Hematopoietic multipotent progenitor cell treated with erythropoietin and hydrocortisone succinate and interleukin-3 and kit ligand, for 8 days (in vitro differentiated cells): ENCODE results near the gene SORCS1.

Experiments used
- DNase-seq: peaks from one replicate; pipeline ENCODE4 v3.0.0-alpha.2; 2015

The SORCS1 gene

DNA sequence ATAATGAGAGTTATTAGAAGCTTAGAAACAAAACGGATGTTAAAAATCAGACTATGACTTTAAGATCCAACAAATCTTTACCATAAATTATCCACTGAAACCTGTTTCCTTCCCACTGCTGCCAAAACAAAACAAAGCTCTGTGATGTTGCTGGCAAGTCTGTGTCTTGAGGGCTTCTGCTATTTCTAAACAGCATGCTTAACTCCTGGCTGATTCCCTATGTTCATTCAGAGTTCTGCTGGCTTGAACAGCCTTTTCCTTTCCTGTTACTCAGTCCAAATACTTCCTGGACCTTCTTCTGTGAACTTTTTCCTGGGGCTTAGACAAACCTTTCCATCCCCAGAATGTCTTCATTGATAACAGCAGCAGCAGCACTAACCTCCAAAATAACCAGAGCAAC is 448.1 kb downstream of the SORCS1 start:
- DNase-seq, result no peak

DNA sequence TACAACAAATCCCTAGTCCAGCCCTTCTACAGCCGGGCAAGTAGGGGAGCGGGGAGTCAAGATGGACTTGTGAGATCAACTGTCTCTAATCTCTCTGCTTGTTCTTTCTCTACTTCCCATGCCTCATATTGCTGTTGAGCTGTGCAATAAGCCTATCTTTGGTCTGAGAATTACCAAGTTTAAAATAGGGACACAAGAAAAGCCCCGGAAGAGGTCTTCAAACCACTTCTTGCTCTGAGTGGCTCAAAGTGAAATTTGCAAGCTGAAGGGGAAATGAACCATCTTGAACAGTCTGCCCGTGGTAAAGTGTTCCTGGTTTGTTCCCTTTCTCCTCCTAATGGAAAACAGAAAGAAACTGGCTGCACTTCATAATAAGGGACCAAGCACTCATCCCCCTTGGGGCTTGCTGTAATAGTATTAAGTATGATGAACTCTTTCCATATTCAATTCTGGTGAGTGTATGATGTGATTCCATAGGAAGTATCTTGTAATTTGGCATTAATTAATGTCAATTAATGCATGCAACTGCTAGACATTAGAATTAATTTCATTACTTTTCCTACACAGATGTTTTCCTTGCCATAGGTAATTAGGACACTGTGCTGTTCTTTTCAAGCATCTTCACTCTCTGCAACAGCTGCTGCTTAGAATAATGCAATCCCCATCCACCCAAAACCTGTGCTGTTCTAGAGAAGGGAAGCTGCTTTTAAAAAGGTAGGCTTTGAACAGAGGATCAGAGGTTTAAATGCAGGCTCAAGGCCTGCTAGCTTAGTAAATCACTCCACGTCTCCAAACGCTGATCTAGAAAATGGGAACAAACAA is 449.6 kb downstream of the SORCS1 start:
- DNase-seq, result no peak

DNA sequence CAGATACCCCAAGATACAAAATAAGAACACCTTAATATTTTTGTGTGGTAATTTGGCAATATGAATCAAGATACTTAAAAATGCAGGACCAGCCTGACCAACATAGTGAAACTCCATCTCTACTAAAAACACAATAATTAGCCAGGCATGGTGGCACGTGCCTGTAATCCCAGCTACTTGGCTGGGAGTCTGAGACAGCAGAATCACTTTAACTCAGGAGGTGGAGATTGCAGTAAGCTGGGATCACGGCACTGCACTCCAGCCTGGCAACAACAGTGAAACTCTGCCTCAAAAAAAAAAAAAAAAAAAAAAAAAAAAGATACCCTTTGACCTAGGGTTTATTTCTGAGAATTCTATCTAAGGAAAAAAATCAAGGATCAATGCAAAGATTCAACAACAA is 450.7 kb downstream of the SORCS1 start:
- DNase-seq, result no peak

DNA sequence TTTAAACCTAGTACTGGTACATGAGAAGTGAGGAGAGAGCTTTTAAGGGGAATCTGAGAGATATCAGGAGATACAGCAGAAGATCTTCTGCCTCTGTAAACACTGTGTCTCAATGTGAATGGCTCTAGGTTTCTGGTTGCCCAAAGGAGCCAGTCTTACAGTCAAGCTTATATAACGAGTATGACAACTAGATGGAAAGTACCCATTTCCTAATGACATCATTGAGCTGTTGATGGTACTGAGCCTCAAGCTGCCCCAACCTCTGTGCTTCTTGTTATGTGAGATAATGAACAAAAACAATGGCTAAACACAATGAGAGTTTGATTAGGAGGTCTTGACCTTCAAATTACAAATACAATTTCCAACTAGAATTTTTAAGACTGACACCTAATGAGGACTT is 451.5 kb downstream of the SORCS1 start:
- no peak for DNase-seq

DNA sequence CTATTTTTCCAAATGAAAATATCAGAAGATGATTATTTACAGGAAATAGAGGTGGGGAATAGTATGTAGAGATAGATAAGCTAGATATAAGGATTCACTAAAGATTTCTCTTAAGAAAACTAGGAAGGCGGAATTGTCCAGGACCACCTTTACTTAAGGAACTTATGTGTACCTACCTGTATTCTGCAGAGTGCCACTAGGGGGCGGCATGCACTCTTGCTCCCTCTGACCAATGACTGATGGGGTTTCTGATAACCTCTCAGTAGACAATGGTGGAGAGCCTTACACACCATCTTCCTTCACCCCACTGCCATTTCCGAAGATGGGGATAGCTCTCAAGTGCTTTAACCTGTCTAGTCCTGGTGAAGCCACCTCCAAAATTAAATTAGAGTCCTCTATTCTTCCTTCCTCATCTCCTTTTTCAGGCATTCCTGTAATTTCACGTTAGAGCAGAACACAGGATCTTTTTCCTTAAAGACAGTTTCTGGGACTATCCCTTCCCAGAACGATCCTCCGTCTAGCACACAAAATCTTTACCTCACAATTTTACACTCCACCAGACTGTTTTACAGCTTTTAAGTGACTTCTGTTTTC is 453.1 kb downstream of the SORCS1 start:
- DNase-seq, result peak; percentile 66

DNA sequence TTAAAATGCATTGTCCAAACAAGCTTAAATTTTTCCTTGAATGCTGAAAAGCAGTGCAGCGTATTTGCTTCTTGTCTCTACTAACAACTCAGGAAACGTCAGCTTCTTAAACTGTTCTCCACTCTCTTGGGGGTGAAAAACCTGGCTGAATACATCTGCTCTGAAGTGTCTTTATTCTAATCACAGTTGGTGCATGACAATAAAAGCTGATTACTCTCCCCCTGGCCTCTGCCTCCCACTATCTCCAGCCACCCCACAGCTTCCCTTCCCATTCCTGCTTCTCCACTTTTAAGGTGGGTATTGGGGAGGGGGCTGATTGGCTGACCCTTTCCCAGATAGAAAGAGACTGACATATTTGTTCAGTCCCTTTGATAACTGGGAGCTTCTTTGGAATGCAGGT is 456.0 kb downstream of the SORCS1 start:
- no peak for DNase-seq

DNA sequence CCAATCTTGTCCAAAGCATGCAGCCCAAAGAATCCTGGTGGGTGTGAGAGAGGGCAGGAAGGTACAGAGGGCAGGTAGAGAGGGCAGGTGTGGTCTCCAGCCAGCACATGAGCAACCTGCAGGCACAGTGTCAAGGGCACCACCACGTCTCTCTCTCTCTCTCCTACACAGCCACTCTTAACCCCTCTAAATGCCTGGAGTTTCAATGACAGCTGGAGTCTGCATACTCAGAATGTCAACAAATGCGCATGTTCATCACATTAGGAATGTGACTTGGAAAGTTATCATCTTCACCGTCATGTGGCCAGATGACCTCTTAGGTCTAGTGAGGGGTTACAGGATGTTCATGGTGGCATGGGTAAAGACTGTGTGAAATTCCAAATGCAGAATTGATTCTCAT is 456.8 kb downstream of the SORCS1 start:
- no peak for DNase-seq

DNA sequence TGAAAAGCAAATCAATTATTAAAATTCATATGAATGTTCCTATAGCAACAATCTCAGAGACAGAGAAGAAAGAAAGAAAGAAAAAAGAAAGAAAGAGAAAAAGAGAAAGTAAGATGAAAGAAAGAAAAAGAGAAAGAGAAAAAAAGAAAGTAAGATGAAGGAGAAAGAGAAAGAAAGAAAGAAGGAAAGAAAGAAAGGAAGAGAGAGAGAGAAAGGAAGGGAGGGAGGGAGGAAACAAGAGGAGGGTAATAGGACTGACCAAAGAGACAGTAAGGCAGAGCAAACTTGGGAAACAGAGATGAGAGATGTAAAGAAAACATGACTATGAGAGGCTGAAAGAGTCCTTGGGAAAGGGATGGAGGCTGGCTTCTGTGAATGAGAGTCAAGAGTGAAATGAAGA is 458.4 kb downstream of the SORCS1 start:
- DNase-seq, result no peak

DNA sequence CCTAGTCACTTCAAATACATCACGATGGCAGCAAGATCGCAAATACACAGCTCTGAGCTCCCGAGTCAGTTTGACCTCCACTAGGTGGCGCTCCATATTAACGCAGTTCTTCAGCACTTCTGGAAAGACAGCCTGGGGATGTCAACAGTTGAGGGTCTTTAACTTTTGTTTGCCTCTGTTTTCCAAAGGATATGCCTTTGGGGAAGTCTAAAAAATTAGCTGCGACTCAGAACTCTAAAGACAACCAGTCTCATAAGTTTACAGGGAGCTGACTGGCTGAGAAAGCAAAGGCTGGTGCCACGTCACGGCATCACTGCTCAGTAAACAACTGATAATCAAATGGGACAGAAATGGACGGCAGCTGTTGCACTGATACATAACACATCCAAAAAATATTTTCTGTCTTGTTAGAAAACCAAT is 458.8 kb downstream of the SORCS1 start:
- peak; percentile 56 for DNase-seq

DNA sequence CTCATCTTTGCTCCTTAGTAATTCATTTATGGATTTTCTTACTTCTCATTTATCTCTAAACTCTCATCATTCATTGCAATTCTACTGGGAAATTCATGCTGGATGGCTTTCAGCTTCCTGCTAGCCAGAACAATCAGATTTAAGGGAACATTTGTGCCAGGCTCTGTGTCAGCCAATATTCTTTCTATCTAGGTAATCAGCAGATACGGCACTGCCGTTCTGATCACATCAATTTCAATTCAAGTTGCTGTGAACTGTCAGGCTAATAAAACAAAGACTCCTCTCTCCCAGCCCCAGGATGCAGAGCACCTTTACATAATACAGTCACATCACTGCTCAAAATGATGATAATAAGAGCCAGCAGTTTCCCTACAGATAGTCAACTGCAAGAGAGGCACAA is 468.3 kb downstream of the SORCS1 start:
- DNase-seq, result no peak

DNA sequence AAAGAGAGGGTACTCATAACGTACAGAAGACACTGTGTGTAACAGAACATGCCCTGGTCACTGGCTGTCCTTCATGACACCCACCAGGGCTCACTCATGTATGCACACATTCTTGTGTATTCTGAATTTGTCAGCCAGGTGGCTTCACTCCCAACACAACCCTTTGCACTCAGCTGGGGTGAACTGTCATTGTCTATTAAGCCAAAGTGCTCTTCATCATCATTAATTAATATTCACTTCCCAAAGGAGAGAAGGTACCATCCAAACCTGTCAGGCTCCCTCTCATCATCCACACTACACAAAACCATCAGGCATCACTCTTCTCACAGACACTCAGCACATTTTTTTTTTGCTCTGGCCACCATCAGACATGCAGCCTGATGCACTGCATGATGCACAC is 469.8 kb downstream of the SORCS1 start:
- DNase-seq, result no peak

DNA sequence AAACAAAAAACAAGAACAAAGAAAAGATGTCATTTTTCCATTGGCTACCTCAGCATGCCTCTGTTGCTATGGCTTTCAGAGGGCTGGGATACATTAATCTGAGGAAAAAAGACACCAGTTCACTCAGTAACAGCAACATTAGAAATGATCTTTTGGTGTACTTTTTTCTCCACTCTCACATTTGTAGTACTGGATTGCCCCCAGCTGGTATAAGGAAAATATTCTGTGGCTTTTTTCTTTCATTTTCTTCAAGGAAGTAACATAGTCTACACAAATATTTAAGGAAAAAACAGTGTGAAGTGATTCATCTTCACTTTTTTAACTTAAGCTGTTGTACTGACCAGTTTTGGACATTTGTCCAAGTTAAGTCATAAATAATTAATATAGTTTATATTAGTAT is 482.3 kb downstream of the SORCS1 start:
- DNase-seq, result no peak

DNA sequence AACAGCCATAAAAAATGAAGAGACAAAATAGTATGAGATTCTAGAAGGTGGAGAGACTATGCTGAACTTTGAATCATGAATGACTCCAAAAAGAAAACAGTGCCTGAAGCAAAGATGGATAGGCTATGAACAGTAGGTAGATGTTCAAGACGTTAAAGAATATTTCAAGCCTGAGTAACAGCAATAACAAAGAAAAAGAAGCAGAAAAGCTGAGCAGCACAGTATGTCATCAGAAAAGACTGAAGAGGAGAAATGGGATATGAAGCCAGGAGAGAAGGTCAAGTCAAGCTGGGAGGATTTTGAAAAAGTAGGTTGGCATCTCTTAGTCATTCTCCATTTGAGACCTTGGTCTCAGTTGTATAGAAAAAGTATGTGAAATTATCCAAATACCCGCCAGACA is 484.4 kb downstream of the SORCS1 start:
- DNase-seq, result no peak

DNA sequence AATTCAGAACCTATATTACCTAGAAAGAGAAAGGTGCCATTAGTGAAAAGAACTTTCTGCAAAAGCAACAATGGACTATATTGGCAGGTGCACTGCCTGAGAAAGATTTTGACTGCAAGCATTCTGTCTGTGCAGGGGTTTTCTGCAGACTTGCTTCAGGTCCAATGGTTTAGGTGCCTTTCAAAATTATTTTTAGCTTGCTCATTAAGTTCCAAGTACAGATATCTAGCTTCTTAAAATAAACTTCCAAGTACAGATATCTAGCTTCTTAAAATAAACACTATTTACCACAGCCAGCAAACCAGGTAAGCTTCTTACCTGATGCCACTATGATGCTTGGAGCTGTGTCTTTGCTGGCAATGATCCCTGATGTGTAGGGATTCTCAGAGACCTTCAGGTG is 485.2 kb downstream of the SORCS1 start:
- no peak for DNase-seq

DNA sequence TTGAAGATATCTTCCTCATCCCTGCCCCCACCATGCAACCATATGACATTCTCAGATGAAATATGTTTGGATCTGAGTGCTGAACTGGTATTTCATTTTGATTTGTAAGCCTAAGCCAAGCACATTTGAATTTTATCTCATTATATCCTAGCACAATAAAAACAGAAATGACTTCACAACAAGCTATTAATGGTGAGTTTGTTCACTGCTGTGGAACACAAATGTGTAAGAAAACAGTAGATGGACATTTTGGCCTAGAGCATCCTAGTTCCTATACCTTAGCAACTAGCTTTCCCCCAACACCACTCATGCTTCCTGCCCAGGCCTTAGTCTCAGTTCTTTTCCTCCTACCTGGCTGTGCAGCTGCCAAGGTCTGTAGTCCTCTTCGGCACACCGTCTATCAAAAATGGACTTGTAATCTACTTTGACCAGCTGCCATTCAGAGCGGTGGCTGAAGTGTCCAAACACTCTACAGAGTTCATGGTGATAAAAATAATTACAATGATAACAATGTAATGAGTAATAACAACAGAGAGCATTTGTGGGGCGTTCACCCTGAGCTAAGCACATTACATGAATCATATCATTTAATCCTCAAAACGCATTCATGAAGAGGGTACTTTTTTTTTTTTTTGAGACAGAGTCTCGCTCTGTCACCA is 491.9 kb downstream of the SORCS1 start:
- DNase-seq, result no peak

DNA sequence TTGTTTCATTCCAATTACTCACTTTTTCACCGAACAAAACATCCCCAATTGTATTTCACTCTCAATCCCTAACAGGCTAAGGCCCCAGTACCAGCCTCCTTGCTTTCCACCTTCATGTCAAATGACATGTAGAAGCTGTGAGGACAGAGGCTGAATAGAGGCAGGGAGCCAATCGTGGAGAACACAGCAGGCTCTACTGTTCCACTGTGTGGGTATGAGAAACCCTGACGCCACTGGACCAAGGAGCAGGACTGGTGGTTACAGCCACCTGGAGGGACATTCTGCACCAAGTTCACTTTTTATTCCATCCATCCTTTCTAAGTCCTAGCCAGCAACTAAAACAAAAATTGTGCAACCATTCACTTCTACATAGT is 502.8 kb downstream of the SORCS1 start:
- DNase-seq, result no peak

DNA sequence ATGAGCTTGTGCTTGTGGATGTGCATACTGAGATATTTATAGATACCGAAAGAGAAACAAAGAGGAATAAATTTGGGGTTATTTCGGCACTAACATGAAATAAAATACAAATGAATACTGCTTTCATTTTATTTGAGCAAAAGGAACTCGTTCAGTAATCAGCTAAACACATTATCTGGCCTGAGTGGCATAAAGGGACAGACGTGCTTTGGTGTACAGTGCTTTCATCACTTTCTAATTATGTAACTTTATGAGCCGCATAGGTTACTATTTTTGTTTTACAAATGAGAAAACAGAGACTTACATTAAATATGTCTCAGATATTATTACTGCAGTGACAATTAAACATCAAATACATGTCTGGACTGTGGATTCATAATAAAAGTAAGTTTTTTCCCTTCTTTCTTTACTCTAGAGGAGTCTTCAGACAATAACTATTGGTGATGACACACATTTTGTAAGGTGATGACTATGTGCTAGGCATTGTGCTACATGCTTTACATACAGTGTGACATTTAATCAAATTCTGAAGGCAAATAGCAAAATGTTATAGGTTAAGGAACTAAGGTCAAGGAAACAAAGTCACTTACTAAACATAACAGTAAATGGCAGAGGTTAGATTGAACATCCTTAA is 503.3 kb downstream of the SORCS1 start:
- no peak for DNase-seq

DNA sequence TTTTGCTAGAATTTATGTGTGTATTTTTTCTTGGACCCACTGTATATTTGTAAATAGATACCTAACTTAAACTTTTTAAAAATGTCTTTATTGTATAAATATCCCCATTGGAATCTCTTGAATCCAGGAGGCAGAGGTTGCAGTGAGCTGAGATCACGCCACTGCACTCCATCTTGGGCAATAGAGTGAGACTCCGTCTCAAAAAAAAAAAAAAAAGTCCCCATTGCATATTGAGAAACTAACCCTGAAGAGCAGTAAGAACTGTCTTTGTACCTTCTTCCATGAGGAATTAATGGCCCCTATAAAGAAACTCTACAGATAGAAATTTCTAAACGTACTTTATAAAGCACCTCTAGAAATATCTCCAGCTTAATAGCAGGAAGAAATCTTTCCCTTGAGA is 504.0 kb downstream of the SORCS1 start:
- DNase-seq, result no peak

DNA sequence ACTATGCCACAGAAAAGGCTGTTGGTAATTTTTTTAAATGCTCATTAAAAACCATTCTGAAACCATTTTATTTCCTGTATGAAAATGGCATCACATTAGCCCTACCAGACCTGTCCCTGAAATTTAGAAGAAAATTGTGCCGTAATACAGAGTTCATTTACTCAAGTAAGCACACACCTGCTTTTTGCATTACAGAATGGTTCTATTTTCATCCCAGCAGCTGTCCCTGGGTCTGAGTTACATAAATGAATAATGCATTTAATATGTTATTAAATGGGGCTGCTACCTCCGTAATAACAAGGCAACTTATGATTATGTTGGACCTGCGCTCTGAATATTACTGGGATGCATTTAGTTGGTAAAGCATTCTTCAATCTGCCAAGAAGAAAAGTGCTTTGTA is 508.9 kb downstream of the SORCS1 start:
- no peak for DNase-seq

DNA sequence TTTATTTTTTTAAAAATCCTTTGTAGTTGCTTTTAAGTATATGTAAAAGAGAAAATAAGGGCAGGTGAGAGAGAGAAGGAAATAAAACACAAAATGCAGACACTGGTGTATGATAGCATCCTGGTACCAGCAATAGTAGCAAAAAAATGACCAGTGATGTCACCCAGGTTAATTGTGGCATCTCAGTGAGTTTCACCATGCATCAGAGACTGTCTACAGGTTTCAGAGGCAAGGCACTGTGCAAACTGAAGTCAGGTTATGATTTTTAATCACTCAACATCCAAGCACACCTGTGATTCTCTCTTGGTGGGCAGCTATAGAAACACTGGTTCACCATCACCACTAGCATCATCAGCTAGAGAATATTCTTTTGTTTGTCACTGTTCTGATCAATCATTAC is 509.3 kb downstream of the SORCS1 start:
- no peak for DNase-seq

DNA sequence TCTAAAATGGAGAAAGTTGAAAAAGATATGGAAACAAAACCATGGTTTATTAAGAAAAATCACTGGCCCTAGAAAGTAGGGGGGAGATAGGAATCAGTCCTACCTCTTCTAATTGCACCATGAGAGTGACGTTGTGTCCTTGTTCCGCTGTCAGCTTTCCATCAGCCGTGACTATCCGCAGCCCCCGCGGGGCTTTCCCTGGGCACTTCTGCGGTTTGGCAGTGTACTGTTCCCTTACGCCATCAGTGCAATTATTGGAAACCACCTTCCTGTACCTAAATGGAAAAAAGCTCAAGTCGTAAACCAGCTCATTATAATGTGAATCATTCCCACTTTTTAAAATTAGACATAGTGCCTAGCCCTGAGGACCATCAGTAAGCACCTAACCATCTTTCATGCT is 512.2 kb downstream of the SORCS1 start:
- DNase-seq, result no peak

DNA sequence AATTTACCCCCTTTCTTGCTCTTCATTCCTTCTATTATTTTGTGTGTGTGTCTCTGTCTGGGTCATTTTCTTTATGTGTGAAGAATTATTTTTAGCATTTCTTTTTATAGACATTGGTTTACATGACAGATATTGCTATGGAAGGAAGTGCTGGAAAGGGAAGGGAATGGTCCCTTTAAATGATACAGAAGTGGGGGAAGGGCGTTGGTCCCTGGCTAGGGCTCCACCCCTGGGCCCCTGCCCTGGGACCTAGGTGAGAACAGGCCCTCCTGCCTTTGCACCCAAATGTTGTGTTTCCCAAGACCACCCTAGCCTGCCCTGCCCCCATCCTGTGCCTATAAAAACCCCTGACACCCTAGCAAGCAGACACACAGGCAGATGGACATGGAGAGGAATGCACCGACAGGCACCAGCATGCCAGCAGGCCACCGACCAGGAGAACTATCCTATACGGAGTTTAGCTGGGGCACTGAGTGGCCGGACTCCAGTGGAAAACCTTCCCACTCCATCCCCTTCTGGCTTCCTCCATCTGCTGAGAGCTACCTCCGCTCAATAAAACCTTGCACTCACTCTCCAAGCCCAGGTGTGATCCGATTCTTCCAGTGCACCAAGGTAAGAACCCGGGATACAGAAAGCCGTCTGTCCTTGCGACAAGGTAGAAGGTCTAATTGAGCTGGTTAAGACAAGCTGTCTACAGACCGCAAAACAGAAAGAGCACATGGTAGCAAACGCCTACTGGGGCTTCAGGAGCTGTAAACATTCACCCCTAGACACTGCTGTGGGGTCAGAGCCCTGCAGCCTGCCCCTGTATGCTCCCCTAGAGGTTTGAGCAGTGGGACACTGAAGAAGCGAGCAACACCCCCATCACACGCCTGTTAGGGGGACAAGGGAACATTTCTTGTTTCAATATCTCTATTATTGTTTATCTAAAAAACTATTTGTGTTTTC is 515.7 kb downstream of the SORCS1 start:
- no peak for DNase-seq

DNA sequence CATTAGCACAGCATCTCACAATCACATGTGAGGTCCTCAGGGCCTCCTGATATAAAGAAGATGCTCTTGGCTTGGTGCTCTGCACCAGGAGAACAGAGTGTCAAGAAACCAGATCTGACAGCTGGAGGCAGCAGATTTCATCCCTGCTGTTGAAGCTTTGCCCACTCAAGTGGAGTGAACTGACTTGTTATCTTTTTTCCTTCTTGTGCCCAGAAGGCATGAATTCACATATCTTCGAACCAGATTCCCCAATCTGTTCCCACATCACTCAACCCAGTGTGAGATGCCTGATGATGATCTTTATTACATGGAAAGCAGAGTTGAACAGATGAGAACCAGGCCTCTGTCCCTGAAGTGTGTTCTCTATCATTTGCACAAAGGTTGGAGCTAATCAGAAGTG is 521.0 kb downstream of the SORCS1 start:
- no peak for DNase-seq
